Prostate gland (tissue), 2 donors: Measurements from ENCODE around the gene GPR176. TPM values are rescaled to one million over a fixed set of nuclear protein-coding genes. Genes with fewer than 3 reads are reported as not detected.
A peak's percentile ranks its signal among the peaks of the same experiment; 100 is the strongest.

Experiments used
- DNase-seq: peaks from one replicate; pipeline ENCODE4 v3.0.0-alpha.2; 2019; ENCODE audit warnings: low spot score
- H3K27ac ChIP-seq, 2 donors: fragments of 200-600 bp; sonication (generic); 2 replicates each; pipeline ENCODE4 v1.5.1; 2017 to 2019
- H3K27me3 ChIP-seq: fragments of 200-600 bp; sonication (generic); replicated peaks from 2 replicates; pipeline ENCODE4 v1.5.1; 2019; ENCODE audit not compliant: insufficient read depth
- H3K36me3 ChIP-seq, 2 donors: fragments of 200-600 bp; sonication (generic); 1 replicate in 1 of 2; 2 replicates in 1 of 2; pipeline versions ENCODE4 v1.5.1 to v1.8.1; 2017 to 2019
- H3K4me1 ChIP-seq: fragments of 200-600 bp; sonication (generic); replicated peaks from 2 replicates; pipeline ENCODE4 v1.5.1; 2019
- H3K4me3 ChIP-seq, 2 donors: fragments of 200-600 bp; sonication (generic); 2 replicates each; pipeline ENCODE4 v1.5.1; 2017 to 2019
- H3K9me3 ChIP-seq: fragments of 200-600 bp; sonication (generic); 2 replicates; pipeline ENCODE4 v1.5.1; 2017
- POLR2A ChIP-seq: fragments of 450-650 bp; IDR thresholded peaks from one replicate; pipeline ENCODE4 v1.6.1; 2016; ENCODE audit warnings: antibody characterized with exemption, mild to moderate bottlenecking
- POLR2AphosphoS5 ChIP-seq: sonication (generic); formaldehyde crosslinking; IDR thresholded peaks from one replicate; pipeline ENCODE4 v1.6.1; 2017; ENCODE audit warnings: antibody characterized with exemption
- WGBS: methylation state at CpG from one replicate; pipeline ENCODE4 v1.1.5; 2018; 5-methylcytosine and 5-hydroxymethylcytosine counted together
- intact Hi-C: fragments of 100-400 bp; cut with DNase I; formaldehyde crosslinking; loops from one replicate; pipeline ENCODE4 v1.14.2; 2022
- small RNA-seq, 2 donors: library from RNA; depleted of rRNA; stranded (forward); fragments of <200 nt; gene quantifications; one replicate each; pipeline ENCODE3, GENCODE V24; 2016
- total RNA-seq, 2 donors: library from RNA; depleted of rRNA; stranded (reverse); fragments of >200 nt; gene quantifications; one replicate each; pipeline ENCODE4 v1.1.0, GENCODE V29; 2016
- TF ChIP-seq, protein P1 (sequence below), 4 experiments: fragments of 200-600 bp in 2 of 4; fragments of 450-650 bp in 2 of 4; sonication (generic) in 2 of 4; IDR thresholded peaks; 1 replicate in 3 of 4; 2 replicates in 1 of 4; pipeline ENCODE4 v1.5.1; 2016 to 2019; ENCODE audit warnings: antibody characterized with exemption in 4 of 4, mild to moderate bottlenecking in 2 of 4, moderate library complexity in 2 of 4

The GPR176 gene
- total RNA-seq, 2 donors from 2014 or later: 26.2 to 28.3 TPM

GRCh38 chr15:39756806-39757522, 163.1 kb downstream of the GPR176 start:
- Histone ChIP-seq H3K9me3 (no peaks in the 10 kb centered on the region), H3K4me3 (no peak overlapping the region), H3K27me3 (no peaks in the 10 kb centered on the region), H3K27ac (no peak overlapping the region), H3K4me1 (no peaks in the 10 kb centered on the region), H3K36me3 (no peaks in the 10 kb centered on the region)
- intact Hi-C loops: loop anchor here (2.0 to 5.0 kb wide), 3 partner anchors 70 to 1050 kb away; no protein-coding TSS in a partner anchor
- TF ChIP-seq, protein P1, sequence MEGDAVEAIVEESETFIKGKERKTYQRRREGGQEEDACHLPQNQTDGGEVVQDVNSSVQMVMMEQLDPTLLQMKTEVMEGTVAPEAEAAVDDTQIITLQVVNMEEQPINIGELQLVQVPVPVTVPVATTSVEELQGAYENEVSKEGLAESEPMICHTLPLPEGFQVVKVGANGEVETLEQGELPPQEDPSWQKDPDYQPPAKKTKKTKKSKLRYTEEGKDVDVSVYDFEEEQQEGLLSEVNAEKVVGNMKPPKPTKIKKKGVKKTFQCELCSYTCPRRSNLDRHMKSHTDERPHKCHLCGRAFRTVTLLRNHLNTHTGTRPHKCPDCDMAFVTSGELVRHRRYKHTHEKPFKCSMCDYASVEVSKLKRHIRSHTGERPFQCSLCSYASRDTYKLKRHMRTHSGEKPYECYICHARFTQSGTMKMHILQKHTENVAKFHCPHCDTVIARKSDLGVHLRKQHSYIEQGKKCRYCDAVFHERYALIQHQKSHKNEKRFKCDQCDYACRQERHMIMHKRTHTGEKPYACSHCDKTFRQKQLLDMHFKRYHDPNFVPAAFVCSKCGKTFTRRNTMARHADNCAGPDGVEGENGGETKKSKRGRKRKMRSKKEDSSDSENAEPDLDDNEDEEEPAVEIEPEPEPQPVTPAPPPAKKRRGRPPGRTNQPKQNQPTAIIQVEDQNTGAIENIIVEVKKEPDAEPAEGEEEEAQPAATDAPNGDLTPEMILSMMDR (IDR thresholded peaks at IDR 0.05): peak; percentile 68 to 84 (median 76)
- TF ChIP-seq POLR2AphosphoS5 (no peak), POLR2A (no peak)
- DNase-seq: peak; percentile 31
- WGBS: 49% methylated on average over 2 of the region's 2 CpGs

DNA sequence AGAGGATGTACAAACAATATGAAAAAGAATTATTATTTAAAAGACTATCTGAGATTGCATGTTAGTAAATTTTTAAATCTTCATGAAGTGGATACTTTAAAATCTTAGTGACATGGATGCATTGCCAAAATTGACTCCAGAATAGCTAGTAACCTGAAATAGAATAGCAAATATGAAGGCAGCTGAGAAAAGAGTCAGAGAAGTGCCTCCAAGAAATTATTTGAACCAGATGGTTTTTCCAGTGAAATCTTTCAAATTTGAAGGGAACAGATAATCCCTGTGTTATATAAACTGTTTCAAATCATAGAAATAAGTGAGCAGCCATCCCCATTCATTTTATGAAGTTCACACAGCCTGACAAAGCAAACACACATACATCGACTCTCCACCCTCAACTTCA, 167.1 kb downstream of the GPR176 start:
- Histone ChIP-seq H3K9me3 (no peaks in the 10 kb centered on the region), H3K4me1 (no peaks in the 10 kb centered on the region), H3K36me3 (no peaks in the 10 kb centered on the region), H3K27ac (no peak overlapping the region), H3K27me3 (no peaks in the 10 kb centered on the region), H3K4me3 (no peak overlapping the region)
- intact Hi-C loops: no loop called here
- TF ChIP-seq, protein P1 (IDR thresholded peaks at IDR 0.05): no peak
- TF ChIP-seq POLR2AphosphoS5 (no peak), POLR2A (no peak)
- DNase-seq: no peak
- 71% methylated on average over 1 of the region's 1 CpG for WGBS

GRCh38 chr15:39752246-39752645, 167.8 kb downstream of the GPR176 start:
- intact Hi-C loops: no loop called here

More at GRCh38 chr15:39752246-39752645, 167.8 kb downstream of the GPR176 start:
- DNase-seq: no peak
- no peak overlapping the region for H3K4me3 ChIP-seq
- TF ChIP-seq POLR2AphosphoS5 (no peak), POLR2A (no peak)
- TF ChIP-seq, protein P1 (IDR thresholded peaks at IDR 0.05): no peak
- no peak overlapping the region for H3K27ac ChIP-seq
- no peaks in the 10 kb centered on the region for H3K27me3 ChIP-seq
- no peaks in the 10 kb centered on the region for H3K4me1 ChIP-seq
- no peaks in the 10 kb centered on the region for H3K36me3 ChIP-seq
- H3K9me3 ChIP-seq: no peaks in the 10 kb centered on the region

Small RNA genes lying within 50 kb of the gene (small RNA-seq; reads per million reads assigned to genes)
- gene RF00019: 0 reads per million in 2 donors

Other genes with a start within 250 kb of the GPR176 start
- 1 to 10 TPM; 1.6 to 2.3 TPM for gene FSIP1, start 137.4 kb downstream of the GPR176 start, total RNA-seq
- 10 to 100 TPM; 42.3 to 57.7 TPM for gene EIF2AK4, start 13.8 kb upstream of the GPR176 start, total RNA-seq
- gene SRP14, start 118.9 kb upstream of the GPR176 start, total RNA-seq: 100 to 1,000 TPM; 366 to 428 TPM
- 10 to 100 TPM in 1 of 2 donors, 1 to 10 TPM in 1; 8.8 to 19.0 TPM for gene BMF, start 188.6 kb upstream of the GPR176 start, total RNA-seq
- gene BUB1B, start 240.8 kb upstream of the GPR176 start, total RNA-seq: 1 to 10 TPM; 2.5 to 8.2 TPM